Mesodermal cell (in vitro differentiated cells): ENCODE results near the gene MAP2K3.

Experiments
- H3K27ac ChIP-seq: 2 replicates; pipeline ENCODE4 v1.7.0; 2013; ENCODE audit warnings: mild to moderate bottlenecking, low read depth, low read length, moderate library complexity; ENCODE audit not compliant: severe bottlenecking
- H3K36me3 ChIP-seq: 2 replicates; pipeline ENCODE4 v1.7.1; 2013; ENCODE audit warnings: mild to moderate bottlenecking, low read length, moderate library complexity; ENCODE audit not compliant: control insufficient read depth, insufficient read depth
- H3K4me1 ChIP-seq: one replicate; pipeline ENCODE4 v1.7.1; 2013; ENCODE audit warnings: mild to moderate bottlenecking, low read length; ENCODE audit not compliant: insufficient read depth, control insufficient read depth, poor library complexity, severe bottlenecking
- H3K4me3 ChIP-seq: 2 replicates; pipeline ENCODE4 v1.7.0; 2013; ENCODE audit warnings: low read length, control low read depth, mild to moderate bottlenecking; ENCODE audit not compliant: insufficient read depth, poor library complexity, severe bottlenecking; ENCODE audit errors: extremely low read depth
- H3K9me3 ChIP-seq: 2 replicates; pipeline ENCODE4 v1.7.1; 2013; ENCODE audit warnings: mild to moderate bottlenecking, low read length, moderate library complexity; ENCODE audit not compliant: control insufficient read depth
- WGBS, 2 experiments: methylation state at CpG; one replicate each; pipeline ENCODE4 v1.1.5; 2013; ENCODE audit warnings: missing lambda C conversion rate in 2 of 2; ENCODE audit not compliant: insufficient coverage in 2 of 2; 5-methylcytosine and 5-hydroxymethylcytosine counted together

Gene MAP2K3

DNA sequence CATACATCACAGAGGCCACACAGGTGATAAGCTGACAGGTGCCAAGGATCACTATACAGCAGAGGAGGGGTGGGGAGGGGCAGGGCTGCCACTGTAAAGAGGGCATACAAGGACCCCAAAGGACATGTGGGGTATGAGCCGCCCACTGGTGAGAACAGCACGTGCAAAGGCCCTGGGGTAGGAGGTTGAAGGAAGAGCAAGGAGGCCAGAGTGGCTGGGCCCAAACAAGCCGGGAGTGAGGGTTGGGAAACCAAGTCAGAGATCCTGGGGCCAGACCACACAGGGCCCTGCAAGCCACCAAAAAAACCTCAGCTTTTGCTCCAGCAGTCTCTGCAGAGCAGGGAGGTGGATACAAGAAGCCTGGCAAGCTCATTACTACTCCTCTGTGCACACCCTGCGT, 37.8 kb upstream of the MAP2K3 start:
- Histone ChIP-seq H3K4me1 (peaks cover 7% of the 10 kb centered on the region), H3K9me3 (no peaks in the 10 kb centered on the region), H3K36me3 (no peaks in the 10 kb centered on the region), H3K4me3 (no peak overlapping the region), H3K27ac (no peak overlapping the region)
- WGBS, 2 experiments, result 93 to 100% methylated on average over 4 of the region's 4 CpGs

DNA sequence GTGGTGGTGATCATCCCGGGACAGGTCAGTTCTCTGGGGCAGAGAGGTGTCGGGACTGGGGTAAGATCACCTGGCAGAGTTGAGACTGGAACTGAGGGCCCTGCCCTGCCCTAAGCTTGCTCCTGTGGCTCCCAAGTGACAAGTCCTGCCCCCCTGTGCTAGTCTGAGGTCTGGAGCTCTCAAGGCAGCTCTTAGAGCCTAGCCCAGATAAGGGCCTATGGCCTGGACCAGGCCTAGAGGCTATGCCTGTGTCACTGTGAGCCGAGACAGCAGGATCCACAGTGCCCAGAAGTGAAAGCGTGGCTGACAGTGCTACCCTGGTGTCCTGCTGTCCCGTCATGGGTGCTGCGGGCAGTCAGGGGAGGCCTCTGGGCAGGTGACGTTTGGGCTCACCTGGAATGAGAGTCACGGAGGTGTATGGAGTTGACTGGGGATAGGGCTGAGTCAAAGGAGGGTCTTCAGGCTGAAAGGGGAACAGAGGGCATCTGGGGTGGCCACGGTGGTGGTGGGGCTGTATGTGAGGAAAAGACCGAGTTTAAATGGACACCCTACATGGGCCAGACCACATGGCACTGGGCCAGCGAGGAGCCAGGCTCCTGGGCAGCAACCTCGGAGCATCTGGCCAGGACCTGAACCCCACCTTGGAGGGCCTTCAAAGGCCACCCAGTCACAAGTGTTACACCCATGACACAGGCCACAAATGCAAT, 36.8 kb upstream of the MAP2K3 start:
- H3K36me3 ChIP-seq, result no peaks in the 10 kb centered on the region
- H3K27ac ChIP-seq, result no peak overlapping the region
- 90 to 93% methylated on average over 11 of the region's 12 CpGs for WGBS, 2 experiments
- peaks cover 10% of the 10 kb centered on the region for H3K4me1 ChIP-seq
- no peaks in the 10 kb centered on the region for H3K9me3 ChIP-seq
- no peak overlapping the region for H3K4me3 ChIP-seq

DNA sequence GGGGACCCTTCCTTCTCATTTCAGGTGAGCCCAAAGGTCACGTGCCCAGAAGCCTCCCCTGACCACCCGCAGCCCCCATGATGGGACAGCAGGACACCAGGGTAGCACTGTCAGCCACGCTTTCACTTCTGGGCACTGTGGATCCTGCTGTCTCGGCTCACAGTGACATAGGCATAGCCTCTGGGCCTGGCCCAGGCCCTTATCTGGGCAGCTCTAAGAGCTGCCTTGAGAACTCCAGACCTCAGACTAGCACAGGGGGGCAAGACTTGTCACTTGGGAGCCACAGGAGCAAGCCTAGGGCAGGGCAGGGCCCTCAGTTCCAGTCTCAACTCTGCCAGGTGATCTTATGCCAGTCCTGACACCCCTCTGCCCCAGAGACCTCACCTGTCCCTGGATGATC, 36.0 kb upstream of the MAP2K3 start:
- WGBS, 2 experiments, result 97 to 100% methylated on average over 4 of the region's 4 CpGs
- no peak overlapping the region for H3K4me3 ChIP-seq
- no peak overlapping the region for H3K27ac ChIP-seq
- peaks cover 10% of the 10 kb centered on the region for H3K4me1 ChIP-seq
- H3K36me3 ChIP-seq, result no peaks in the 10 kb centered on the region
- H3K9me3 ChIP-seq, result no peaks in the 10 kb centered on the region

DNA sequence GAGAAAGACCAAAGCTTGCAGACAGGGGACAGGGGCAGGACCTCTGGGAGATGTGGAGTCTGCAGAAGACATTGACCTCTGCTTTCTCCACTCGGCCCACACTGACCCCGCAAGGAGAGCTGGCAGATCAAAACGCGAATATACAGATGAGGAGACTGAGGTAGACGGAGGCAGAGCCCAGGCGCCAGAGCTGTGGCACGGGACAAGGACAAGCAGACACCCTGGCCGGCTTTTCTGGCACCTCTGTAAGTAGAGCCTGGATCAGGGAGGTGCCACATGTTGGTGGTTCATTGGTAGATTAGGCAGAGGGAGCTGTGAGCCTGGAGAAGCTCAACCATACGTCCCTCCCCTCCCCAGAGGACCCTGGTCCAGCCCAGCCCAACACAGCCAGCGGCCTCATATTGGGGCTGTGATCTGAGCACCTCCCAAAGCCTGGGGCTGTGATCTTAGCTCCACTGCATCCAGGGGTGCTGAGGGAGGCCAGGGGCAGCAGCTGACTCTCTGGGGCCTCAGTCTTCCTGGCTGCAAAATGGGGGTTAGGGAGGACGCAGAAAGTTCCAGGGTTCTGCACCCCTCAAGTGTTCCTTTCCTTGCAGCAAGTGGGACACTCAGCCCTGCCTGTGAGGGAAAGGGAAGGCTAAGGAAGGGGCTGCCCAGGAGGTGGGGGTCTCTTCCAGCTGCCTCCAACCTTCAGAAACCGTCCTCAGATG, 35.3 kb upstream of the MAP2K3 start:
- H3K9me3 ChIP-seq, result no peaks in the 10 kb centered on the region
- no peak overlapping the region for H3K4me3 ChIP-seq
- H3K4me1 ChIP-seq, result peaks cover 10% of the 10 kb centered on the region
- no peaks in the 10 kb centered on the region for H3K36me3 ChIP-seq
- 92% methylated on average over 9 to 10 of the region's 12 CpGs for WGBS, 2 experiments
- no peak overlapping the region for H3K27ac ChIP-seq

DNA sequence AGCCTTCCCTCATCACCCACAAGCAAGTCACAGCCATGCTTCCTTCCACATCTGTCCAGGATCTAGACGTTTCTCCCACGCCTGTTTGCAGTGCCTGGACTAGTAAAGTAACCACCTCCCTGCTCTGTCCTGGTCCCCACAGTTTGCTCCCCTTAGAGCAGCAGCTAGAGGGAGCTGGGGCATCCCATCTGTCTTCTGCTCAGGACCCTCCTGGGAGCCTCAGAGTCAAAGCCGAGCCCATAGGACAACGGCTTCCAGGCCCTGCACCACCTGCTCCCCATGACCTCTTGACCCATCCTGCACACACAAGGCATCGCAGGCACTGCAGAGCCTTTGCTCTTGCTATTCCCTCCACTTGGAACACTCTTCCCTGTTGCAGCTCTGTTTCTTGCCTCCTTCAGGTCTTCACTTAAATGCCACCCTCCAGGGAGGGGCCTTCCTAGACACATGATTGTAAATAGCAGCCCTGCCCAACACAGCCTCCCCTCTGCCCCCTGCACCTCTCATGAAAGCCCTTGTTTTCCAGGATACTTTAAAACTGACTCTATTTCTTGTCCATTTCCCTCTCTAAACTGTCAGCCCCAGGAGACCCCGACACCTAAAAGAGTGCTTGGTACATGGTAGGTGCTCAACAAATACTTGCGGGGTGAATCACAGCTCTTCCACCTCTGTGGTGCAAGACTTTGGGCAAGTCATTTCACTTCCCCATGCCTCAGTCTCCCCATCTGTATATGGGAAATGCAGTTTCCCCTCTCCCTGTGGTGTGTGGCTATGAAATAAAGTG, 34.4 kb upstream of the MAP2K3 start:
- Histone ChIP-seq H3K4me3 (no peak overlapping the region), H3K27ac (no peak overlapping the region), H3K36me3 (no peaks in the 10 kb centered on the region), H3K4me1 (peaks cover 10% of the 10 kb centered on the region), H3K9me3 (no peaks in the 10 kb centered on the region)
- 76 to 78% methylated on average over 5 of the region's 7 CpGs for WGBS, 2 experiments

DNA sequence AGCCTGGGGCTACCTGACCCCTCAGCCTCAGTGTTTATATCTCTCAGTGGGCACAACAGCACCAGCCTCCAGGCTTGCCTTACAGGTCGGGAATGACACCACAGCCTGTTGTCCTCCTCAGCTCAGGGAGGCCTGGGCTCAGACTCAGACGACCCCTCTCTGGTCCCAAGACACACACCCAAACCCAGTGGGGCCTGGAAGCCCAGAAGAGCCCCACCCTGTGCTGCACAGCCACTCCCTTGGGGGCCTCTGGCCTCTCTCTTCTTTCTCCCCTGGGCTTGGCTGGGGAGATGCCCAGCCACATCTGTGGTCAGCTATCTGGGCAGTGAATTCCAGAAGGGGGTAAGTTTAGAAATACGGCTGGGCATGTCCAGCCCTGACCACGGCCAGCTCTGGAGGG, 33.7 kb upstream of the MAP2K3 start:
- Histone ChIP-seq H3K27ac (no peak overlapping the region), H3K4me3 (no peak overlapping the region), H3K9me3 (no peaks in the 10 kb centered on the region), H3K4me1 (peaks cover 10% of the 10 kb centered on the region), H3K36me3 (no peaks in the 10 kb centered on the region)
- 74 to 93% methylated on average over 2 to 3 of the region's 4 CpGs for WGBS, 2 experiments

DNA sequence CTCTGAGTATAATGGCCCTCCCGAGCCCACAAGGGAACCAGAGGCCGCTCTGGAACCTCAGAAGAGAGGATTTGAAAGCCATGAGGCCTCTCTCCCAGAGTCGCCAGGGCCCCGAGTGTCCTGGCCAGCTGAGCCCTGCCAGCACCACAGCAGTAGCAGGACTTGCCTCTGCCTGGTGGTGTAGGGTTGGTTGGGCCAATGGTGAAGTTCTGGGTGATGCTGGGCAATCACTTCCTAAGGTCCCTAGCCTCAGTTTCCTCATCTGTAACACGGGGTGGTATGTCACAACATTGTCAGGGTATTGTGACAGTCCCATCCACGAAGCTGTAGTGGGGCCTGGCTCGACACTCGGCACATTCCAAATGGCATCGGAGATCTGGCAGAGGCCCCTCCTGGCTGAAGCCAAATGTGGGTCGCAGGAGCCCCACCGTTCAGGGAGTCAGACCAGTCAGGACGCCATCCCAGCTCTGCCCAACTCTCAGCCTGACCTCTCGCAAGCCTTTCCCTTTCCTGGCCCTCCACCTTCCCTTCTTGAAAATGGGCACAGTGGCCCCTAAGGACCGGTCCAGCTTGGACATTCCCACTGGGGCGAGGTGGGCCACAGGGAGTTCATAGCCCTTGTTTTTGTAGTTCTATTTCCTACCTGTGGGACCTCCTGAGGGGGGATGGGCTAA, 33.0 kb upstream of the MAP2K3 start:
- Histone ChIP-seq H3K4me3 (no peak overlapping the region), H3K36me3 (no peaks in the 10 kb centered on the region), H3K9me3 (no peaks in the 10 kb centered on the region), H3K27ac (no peak overlapping the region), H3K4me1 (peaks cover 10% of the 10 kb centered on the region)
- WGBS, 2 experiments, result 93 to 96% methylated on average over 10 to 14 of the region's 15 CpGs

DNA sequence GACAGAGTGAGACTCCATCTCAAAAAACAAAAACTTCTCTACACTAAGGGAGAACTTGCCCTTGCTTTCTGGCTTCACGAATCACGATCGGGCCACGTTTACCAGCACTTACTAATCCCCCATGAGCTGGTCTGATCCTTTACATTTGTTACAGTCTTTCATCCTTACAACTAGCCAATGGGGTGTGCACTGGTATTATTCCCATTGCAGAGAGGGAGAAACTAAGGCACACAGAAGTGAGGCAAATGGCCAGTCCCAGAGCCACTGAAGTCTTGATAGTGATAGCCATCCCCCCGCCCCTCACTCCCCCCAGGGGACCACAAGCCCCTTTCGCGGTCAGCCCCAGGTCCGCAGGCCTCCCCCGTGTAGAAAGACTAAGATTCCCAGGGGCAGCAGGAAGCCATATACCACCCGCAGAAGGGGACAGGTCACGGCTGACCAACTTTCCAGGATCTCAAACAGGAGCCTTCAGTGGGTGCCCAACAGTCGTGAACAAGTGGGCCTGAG, 32.2 kb upstream of the MAP2K3 start:
- H3K27ac ChIP-seq, result no peak overlapping the region
- WGBS, 2 experiments, result 28 to 41% methylated on average over 9 to 11 of the region's 12 CpGs
- H3K36me3 ChIP-seq, result no peaks in the 10 kb centered on the region

DNA sequence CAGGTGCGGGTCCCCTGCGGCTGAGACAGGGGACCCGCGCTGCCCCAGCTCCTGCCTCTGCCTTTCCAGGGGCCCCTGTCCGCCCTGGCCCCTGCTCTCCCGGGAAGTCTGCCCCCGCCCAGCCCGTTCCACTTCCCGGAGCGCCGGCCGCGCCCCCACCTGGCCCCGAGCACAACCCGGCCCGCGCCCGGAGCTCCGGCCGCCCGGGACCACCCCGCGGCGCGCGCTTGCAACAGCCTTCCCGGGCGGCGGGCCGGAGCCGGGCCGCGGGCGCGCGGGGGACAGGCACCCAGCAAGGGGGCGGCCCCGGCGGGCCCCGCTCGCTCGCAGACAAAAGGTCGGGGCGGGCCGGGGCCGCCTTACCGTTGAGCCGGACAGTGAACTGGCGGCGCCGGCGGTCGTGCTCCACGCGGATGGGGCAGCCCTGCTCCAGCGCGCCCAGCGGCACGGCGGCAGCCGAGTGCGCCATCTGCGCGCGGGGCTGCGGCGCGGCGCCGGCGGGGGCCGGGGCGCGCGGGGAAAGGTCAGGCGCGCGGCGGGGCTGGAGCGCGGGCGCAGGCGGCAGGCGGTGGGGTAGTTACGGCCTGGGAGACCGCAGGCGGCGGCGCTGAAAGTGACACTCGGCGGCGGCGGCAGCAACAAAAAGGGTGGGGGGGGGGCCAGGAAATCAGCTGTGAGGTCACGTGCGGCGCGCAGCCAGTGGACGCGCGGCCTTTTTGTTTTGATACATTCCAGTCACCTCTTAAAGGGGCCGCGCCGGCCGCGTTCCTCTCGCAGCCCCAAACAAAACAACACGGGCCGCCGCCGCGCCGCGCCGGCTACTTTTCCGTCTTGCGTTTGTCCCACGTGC, 31.5 kb upstream of the MAP2K3 start, which contains the start of gene NATD1:
Gene NATD1 (minus strand): TSS at position 615 of the 850 bp plus-strand sequence. CDS start 146 bp downstream, at position 469.
- Histone ChIP-seq H3K4me3 (peak within 1 kb of the TSS; percentile 41), H3K36me3 (no peaks in the 10 kb centered on the region), H3K4me1 (peaks cover 10% of the 10 kb centered on the region), H3K27ac (peak within 1 kb of the TSS; percentile 23), H3K9me3 (no peaks in the 10 kb centered on the region)
- WGBS, 2 experiments, result 0% methylated on average over 55 to 75 of the region's 117 CpGs

More for the DNA sequence above, 32.2 kb upstream of the MAP2K3 start:
- H3K9me3 ChIP-seq, result no peaks in the 10 kb centered on the region
- peak overlapping the region; percentile 41 for H3K4me3 ChIP-seq
- peaks cover 10% of the 10 kb centered on the region for H3K4me1 ChIP-seq
